Fibroblast of lung (primary cell): ENCODE data around the gene RNF19B.

Experiments used
- CTCF ChIP-seq, 2 donors: IDR thresholded peaks in 1 of 2; conservative IDR thresholded peaks in 1 of 2; 1 replicate in 1 of 2; 2 replicates in 1 of 2; pipeline ENCODE4 v1.5.1; 2011 to 2012; ENCODE audit warnings: low read length in 2 of 2, control low read depth in 1 of 2, inconsistent platforms in 1 of 2, low read depth in 1 of 2, mild to moderate bottlenecking in 1 of 2
- EZH2 ChIP-seq: IDR thresholded peaks from 2 replicates; pipeline ENCODE4 v1.5.1; 2012; ENCODE audit warnings: low read length, control low read depth, mild to moderate bottlenecking; ENCODE audit errors: missing control alignments

- TF ChIP-seq CTCF (conservative IDR thresholded peaks at IDR 0.05 in 1 of 2, IDR thresholded peaks at IDR 0.05 in 1 of 2; ENCODE audit: low read depth in 1 of 2, low read length in 2 of 2) (no peak), EZH2 (no peak)
These were observed 57.2 kb downstream of the RNF19B start for GRCh38 chr1:32907435-32907834.
